Right atrium auricular region (tissue), 2 donors: ENCODE measurements around the gene OR6A2. TPM values are rescaled to one million over a fixed set of nuclear protein-coding genes. Genes with fewer than 3 reads are reported as not detected.

ENCODE experiments used
- DNase-seq: peaks from one replicate; pipeline ENCODE4 v3.0.0-alpha.2; 2019; ENCODE audit warnings: low spot score
- H3K27ac ChIP-seq, 2 donors: fragments of 200-600 bp; sonication (generic); 1 replicate in 1 of 2; 2 replicates in 1 of 2; pipeline ENCODE4 v1.5.1; 2016 to 2019
- H3K27me3 ChIP-seq, 2 donors: fragments of 200-600 bp; sonication (generic); one replicate each; pipeline versions ENCODE4 v1.5.1 to v1.6.0; 2017 to 2019
- H3K36me3 ChIP-seq: fragments of 200-600 bp; sonication (generic); one replicate; pipeline ENCODE4 v1.5.1; 2016
- H3K4me1 ChIP-seq, 2 donors: fragments of 200-600 bp; sonication (generic); one replicate each; pipeline versions ENCODE4 v1.5.1 to v1.6.0; 2017 to 2019
- H3K4me3 ChIP-seq, 2 donors: fragments of 200-600 bp; sonication (generic); 1 replicate in 1 of 2; 2 replicates in 1 of 2; pipeline ENCODE4 v1.5.1; 2017 to 2019; ENCODE audit warnings: mild to moderate bottlenecking in 1 of 2, moderate library complexity in 1 of 2
- H3K9me3 ChIP-seq, 2 donors: fragments of 200-600 bp; sonication (generic); one replicate each; pipeline ENCODE4 v1.5.1; 2019
- CTCF ChIP-seq, 2 donors: fragments of 200-600 bp; sonication (generic); IDR thresholded peaks; one replicate each; pipeline ENCODE4 v1.5.1; 2019; ENCODE audit warnings: antibody characterized with exemption in 2 of 2
- total RNA-seq, 2 donors: library from RNA; depleted of rRNA; stranded (reverse); fragments of >200 nt; gene quantifications; one replicate each; pipeline ENCODE4 v1.1.0, GENCODE V29; 2016

OR6A2 gene
- total RNA-seq, result not detected

- H3K36me3 ChIP-seq, result no peaks in the 10 kb centered on the region
- no peak for DNase-seq
- H3K9me3 ChIP-seq, result no peaks in the 10 kb centered on the region
- H3K4me1 ChIP-seq, result no peaks in the 10 kb centered on the region
- H3K27me3 ChIP-seq, result no peaks in the 10 kb centered on the region
- no peak within 1 kb of the TSS for H3K4me3 ChIP-seq
- no peak for TF ChIP-seq CTCF (IDR thresholded peaks at IDR 0.05)
- no peak within 1 kb of the TSS for H3K27ac ChIP-seq
These were observed at the start of gene OR6A2 for GRCh38 chr11:6799402-6799801. Gene OR6A2 (minus strand): TSS chr11:6799689. CDS start chr11:6795708, 3,981 bp downstream.

GRCh38 chr11:6845383-6845782, 45.9 kb upstream of the OR6A2 start, which contains the start of gene OR10A5:
Gene OR10A5 (plus strand): TSS chr11:6845683. CDS start chr11:6845683, 0 bp downstream.
- Histone ChIP-seq H3K4me3 (no peak within 1 kb of the TSS), H3K9me3 (no peaks in the 10 kb centered on the region), H3K36me3 (no peaks in the 10 kb centered on the region), H3K27me3 (no peaks in the 10 kb centered on the region), H3K27ac (no peak within 1 kb of the TSS), H3K4me1 (no peaks in the 10 kb centered on the region)
- no peak for TF ChIP-seq CTCF (IDR thresholded peaks at IDR 0.05)
- DNase-seq, result no peak

GRCh38 chr11:6844356-6844755, 44.9 kb upstream of the OR6A2 start:
- H3K9me3 ChIP-seq, result no peaks in the 10 kb centered on the region
- no peak for TF ChIP-seq CTCF (IDR thresholded peaks at IDR 0.05)

GRCh38 chr11:6843670-6844069, 44.2 kb upstream of the OR6A2 start:
- no peaks in the 10 kb centered on the region for H3K9me3 ChIP-seq
- no peaks in the 10 kb centered on the region for H3K36me3 ChIP-seq
- no peak overlapping the region for H3K4me3 ChIP-seq
- H3K27me3 ChIP-seq, result no peaks in the 10 kb centered on the region
- no peak for DNase-seq
- H3K27ac ChIP-seq, result no peak overlapping the region
- no peak for TF ChIP-seq CTCF (IDR thresholded peaks at IDR 0.05)
- no peaks in the 10 kb centered on the region for H3K4me1 ChIP-seq

More at GRCh38 chr11:6844356-6844755, 44.9 kb upstream of the OR6A2 start:
- H3K36me3 ChIP-seq, result no peaks in the 10 kb centered on the region
- no peaks in the 10 kb centered on the region for H3K27me3 ChIP-seq
- DNase-seq, result no peak
- H3K4me1 ChIP-seq, result no peaks in the 10 kb centered on the region
- H3K27ac ChIP-seq, result no peak overlapping the region
- no peak overlapping the region for H3K4me3 ChIP-seq

GRCh38 chr11:6841694-6842093, 42.2 kb upstream of the OR6A2 start:
- DNase-seq, result no peak
- Histone ChIP-seq H3K9me3 (no peaks in the 10 kb centered on the region), H3K27me3 (no peaks in the 10 kb centered on the region), H3K4me1 (no peaks in the 10 kb centered on the region), H3K27ac (no peak overlapping the region), H3K36me3 (no peaks in the 10 kb centered on the region), H3K4me3 (no peak overlapping the region)
- no peak for TF ChIP-seq CTCF (IDR thresholded peaks at IDR 0.05)

- Histone ChIP-seq H3K27me3 (no peaks in the 10 kb centered on the region), H3K4me1 (no peaks in the 10 kb centered on the region), H3K36me3 (no peaks in the 10 kb centered on the region), H3K9me3 (no peaks in the 10 kb centered on the region), H3K4me3 (no peak overlapping the region), H3K27ac (no peak overlapping the region)
- TF ChIP-seq CTCF (IDR thresholded peaks at IDR 0.05), result no peak
- no peak for DNase-seq
These were observed 34.5 kb upstream of the OR6A2 start for GRCh38 chr11:6834021-6834420.
